Bronchial epithelial cell (primary cell): ENCODE data around the gene COL23A1. TPM values are rescaled to one million over a fixed set of nuclear protein-coding genes. Genes with fewer than 3 reads are reported as not detected.

Experiments
- DNase-seq: peaks from one replicate; pipeline ENCODE4 v3.0.0-alpha.2; 2010; ENCODE audit warnings: low read depth
- FAIRE-seq: peaks from 2 replicates; lab custom pipeline; 2011; peaks lifted over from hg19 to GRCh38; lab: Jason Lieb, UNC
- H3K27me3 ChIP-seq: 2 replicates; pipeline ENCODE4 v1.5.1; 2011; ENCODE audit warnings: low read length; ENCODE audit not compliant: control insufficient read depth, insufficient read depth
- H3K36me3 ChIP-seq: 2 replicates; pipeline ENCODE4 v1.5.1; 2011; ENCODE audit warnings: low read length; ENCODE audit not compliant: control insufficient read depth, insufficient read depth
- H3K4me3 ChIP-seq: 2 replicates; pipeline ENCODE4 v1.5.1; 2011; ENCODE audit warnings: mild to moderate bottlenecking, low read depth, low read length, control low read depth
- total RNA-seq: library from RNA; depleted of rRNA; stranded (reverse); fragments of >200 nt; gene quantifications from 2 replicates; pipeline ENCODE4 v1.2.1, GENCODE V29; 2014
- TF ChIP-seq, protein P1 (sequence below): IDR thresholded peaks from 2 replicates; pipeline ENCODE4 v1.5.1; 2011; ENCODE audit warnings: mild to moderate bottlenecking, moderate library complexity, low read length, control low read depth, inconsistent platforms; ENCODE audit not compliant: insufficient read depth, severe bottlenecking

COL23A1 gene
- total RNA-seq, 1 donor from 2014 or later = 0.26 TPM

DNA sequence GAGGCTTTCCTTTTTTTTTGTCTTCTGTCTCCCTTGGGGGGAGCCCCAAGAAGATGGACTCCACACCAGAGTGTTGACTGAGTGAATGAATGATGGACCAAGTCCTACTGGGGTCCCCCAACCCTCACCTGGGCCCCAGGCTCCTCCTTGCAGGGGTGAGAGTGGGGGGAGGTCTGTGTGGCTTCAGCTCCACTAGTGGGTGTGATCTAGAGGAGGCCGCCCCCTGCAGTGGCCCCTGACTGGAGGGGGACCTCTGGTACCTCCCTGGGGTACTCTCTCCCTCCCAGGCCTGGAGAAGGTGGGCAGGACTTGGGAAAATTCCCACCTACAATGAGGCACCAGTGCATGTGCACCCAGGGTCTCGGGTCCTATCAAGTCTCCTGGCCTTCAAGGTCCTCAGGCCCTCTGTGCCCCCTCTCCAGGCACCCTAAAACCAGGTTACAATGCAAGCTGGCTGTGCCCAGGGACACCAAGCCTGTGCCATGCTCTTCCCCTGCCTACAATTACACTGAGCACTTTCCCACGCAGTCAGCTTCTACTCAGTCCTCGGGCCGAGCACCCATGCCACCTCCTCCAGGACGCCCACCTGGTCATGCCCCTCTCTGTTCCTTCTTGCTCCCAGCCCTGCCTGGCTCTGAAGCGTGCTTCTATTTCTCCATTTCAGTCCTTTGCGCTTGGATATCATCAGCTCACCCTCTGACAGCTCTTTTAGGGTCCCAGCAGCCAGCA lies 240.4 kb downstream of the COL23A1 start:
- Histone ChIP-seq H3K36me3 (no peaks in the 10 kb centered on the region), H3K27me3 (peaks cover 4% of the 10 kb centered on the region), H3K4me3 (no peak overlapping the region)
- no peak for FAIRE-seq
- TF ChIP-seq, protein P1, sequence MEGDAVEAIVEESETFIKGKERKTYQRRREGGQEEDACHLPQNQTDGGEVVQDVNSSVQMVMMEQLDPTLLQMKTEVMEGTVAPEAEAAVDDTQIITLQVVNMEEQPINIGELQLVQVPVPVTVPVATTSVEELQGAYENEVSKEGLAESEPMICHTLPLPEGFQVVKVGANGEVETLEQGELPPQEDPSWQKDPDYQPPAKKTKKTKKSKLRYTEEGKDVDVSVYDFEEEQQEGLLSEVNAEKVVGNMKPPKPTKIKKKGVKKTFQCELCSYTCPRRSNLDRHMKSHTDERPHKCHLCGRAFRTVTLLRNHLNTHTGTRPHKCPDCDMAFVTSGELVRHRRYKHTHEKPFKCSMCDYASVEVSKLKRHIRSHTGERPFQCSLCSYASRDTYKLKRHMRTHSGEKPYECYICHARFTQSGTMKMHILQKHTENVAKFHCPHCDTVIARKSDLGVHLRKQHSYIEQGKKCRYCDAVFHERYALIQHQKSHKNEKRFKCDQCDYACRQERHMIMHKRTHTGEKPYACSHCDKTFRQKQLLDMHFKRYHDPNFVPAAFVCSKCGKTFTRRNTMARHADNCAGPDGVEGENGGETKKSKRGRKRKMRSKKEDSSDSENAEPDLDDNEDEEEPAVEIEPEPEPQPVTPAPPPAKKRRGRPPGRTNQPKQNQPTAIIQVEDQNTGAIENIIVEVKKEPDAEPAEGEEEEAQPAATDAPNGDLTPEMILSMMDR = no peak
- no peak for DNase-seq

DNA sequence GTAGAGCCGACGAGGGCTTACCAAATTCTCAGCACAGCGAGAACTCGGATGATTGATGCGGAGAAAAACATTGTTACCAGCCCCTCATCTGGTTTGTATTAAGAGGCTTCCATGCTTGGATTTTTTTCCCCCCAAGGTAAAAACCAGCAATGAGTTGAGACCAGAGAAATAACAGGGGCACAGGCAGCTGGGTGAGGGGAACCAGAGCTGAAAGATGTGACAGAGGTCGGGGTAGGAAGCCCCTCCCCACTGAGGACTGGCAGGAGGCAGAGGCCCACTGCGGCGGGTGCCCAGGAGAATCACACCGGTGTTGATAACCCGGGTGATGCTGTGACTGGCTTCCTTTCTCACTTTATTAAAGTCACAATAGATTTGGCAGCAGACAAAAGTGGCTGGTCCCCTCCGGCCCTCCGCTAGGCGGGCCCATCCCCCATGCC lies 241.1 kb downstream of the COL23A1 start:
- Histone ChIP-seq H3K36me3 (no peaks in the 10 kb centered on the region), H3K4me3 (no peak overlapping the region), H3K27me3 (peaks cover 4% of the 10 kb centered on the region)
- TF ChIP-seq, protein P1 = no peak
- no peak for DNase-seq
- FAIRE-seq = no peak

DNA sequence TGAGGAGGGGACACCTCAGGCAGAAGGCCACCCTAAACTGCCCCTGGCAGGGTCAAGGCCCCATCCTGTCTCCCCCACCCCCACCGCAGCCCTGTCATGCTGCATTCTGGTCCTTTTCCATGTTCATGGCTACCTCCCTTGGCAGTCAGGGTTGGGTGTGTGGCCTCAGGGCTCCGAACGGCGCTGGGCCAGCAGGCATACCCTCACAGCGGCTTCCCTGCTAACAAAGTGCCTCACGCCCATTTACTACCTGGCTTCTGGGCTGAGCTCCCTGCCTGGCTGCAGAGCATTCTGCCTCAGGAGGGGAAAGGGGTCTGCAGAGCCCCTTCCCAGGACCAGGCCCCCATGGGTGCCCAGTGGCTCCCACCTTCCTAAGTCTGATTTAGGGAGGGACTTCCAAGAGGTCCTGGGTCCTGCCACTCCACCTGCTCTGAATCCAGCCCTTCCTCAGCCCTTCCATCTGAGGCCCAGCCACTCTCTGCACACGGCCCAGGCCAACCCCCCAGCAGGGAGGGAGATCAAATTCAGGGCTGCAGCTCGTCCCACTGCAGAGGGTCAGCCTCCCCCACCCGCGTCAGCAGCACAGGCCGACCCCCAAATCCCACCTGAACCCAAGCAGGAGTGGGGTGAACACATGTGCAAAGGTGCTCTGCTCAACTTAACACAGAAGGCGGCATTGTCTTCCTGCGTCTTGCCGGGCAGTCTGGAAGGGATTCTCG lies 241.7 kb downstream of the COL23A1 start:
- TF ChIP-seq, protein P1 = no peak
- Histone ChIP-seq H3K36me3 (no peaks in the 10 kb centered on the region), H3K27me3 (peaks cover 4% of the 10 kb centered on the region), H3K4me3 (no peak overlapping the region)
- FAIRE-seq (no peak), DNase-seq (no peak)

DNA sequence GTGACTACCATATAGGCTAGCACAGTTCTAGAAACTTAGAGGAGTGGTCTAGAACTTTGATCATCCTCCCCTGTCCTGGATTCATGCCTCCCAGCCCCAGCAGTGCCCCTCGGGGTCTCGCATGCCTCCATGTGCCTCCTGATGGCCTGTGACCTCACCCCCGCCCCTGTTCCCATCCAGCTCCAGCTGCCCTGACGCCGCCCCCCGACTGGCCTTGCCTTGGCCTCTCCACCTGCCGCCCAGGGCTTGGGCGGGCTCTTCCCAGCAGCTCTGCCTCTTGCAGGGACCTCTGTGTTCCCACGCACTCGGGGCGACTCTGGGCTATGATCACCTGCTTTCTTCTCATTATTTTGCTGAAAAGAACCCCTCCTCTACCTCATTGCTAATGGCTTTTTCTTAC lies 242.2 kb downstream of the COL23A1 start:
- FAIRE-seq (no peak), DNase-seq (no peak)
- TF ChIP-seq, protein P1 = no peak
- no peaks in the 10 kb centered on the region for H3K36me3 ChIP-seq
- H3K4me3 ChIP-seq = no peak overlapping the region
- peaks cover 4% of the 10 kb centered on the region for H3K27me3 ChIP-seq

DNA sequence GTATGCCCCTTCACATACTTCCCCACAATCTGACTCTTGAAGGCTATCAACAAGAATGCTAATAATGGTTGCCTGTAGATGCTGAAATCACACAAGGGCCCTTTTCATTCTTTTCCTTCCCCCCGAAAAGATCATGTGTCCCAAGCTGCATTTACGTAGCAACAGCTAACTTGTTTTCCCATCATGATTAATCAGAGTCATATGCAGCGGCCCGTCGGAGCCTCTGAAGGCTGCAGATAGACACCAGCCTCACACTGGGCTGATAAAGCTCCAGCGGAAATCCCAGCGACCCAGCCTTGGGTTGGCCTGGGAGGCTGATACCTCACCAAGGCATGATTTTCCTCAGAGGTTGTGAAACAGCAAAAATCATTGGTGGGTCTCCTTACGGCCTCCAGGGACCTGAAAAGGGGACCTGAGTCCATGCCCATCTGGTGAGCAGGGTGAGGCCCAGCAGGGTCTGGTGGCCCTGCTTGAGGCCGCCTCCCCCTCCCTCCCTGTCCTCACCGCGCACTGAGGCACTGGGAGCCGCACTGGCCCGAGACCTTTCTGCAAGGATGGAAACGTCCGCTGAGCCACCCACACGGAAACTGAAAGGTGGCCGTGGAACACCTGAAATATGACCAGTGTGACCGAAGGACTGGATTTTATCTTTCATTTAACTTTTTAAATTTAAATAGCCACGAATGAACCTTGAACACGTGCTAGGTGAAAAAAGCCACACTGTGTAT lies 243.4 kb downstream of the COL23A1 start:
- H3K4me3 ChIP-seq = no peak overlapping the region
- TF ChIP-seq, protein P1 = no peak

More for the DNA sequence above, 243.4 kb downstream of the COL23A1 start:
- H3K36me3 ChIP-seq = no peaks in the 10 kb centered on the region
- no peak for FAIRE-seq
- peaks cover 2% of the 10 kb centered on the region for H3K27me3 ChIP-seq
- DNase-seq = no peak
